H7 (cell line): ENCODE results near the gene XPNPEP3. TPM values are rescaled to one million over a fixed set of nuclear protein-coding genes. Genes with fewer than 3 reads are reported as not detected.
"Not testable (repeated sequence)": the region's sequence is repeated elsewhere in the genome, so short reads cannot be mapped to it uniquely, and the experiment has no call there.

Source experiments
- DNase-seq: peaks from one replicate; pipeline ENCODE4 v3.0.0; 2012
- H3K27me3 ChIP-seq: 2 replicates; pipeline ENCODE4 v1.6.0; 2011; ENCODE audit warnings: mild to moderate bottlenecking, low read length; ENCODE audit not compliant: control insufficient read depth, insufficient read depth
- H3K36me3 ChIP-seq: replicated peaks from 2 replicates; pipeline ENCODE4 v1.5.1; 2011; ENCODE audit warnings: low read length; ENCODE audit not compliant: control insufficient read depth, insufficient read depth
- H3K4me3 ChIP-seq: 2 replicates; pipeline ENCODE4 v1.5.1; 2011; ENCODE audit warnings: low read depth, mild to moderate bottlenecking, control low read depth, low read length, moderate library complexity; ENCODE audit not compliant: insufficient read depth
- total RNA-seq: library from RNA; depleted of rRNA; stranded (reverse); fragments of >200 nt; shearing (Covaris generic); gene quantifications from 2 replicates; pipeline ENCODE4 v1.2.3, GENCODE V29; 2014

Gene XPNPEP3
- total RNA-seq, 1 experiment from 2014 or later: 10.1 TPM

DNA sequence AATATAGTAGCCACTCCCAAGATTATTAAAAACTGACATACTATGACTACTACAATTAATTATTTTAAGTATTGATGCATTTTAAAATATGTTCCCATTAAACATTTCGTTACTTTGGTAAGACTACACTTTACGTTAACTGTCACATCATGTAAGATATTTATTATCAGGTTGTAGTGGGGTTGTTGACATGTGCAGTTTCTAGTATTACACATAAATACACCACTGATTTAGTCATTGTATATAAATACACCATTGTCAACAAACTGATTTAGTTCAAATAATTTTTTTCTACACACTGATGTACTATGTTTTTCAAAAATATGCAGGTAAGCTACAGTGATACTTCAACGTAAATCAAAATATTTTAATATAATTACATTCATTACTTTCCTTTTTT is 12.0 kb upstream of the XPNPEP3 start:
- DNase-seq: no peak
- Histone ChIP-seq H3K4me3 (no peak overlapping the region), H3K27me3 (no peaks in the 10 kb centered on the region), H3K36me3 (peaks cover 6% of the 10 kb centered on the region)

DNA sequence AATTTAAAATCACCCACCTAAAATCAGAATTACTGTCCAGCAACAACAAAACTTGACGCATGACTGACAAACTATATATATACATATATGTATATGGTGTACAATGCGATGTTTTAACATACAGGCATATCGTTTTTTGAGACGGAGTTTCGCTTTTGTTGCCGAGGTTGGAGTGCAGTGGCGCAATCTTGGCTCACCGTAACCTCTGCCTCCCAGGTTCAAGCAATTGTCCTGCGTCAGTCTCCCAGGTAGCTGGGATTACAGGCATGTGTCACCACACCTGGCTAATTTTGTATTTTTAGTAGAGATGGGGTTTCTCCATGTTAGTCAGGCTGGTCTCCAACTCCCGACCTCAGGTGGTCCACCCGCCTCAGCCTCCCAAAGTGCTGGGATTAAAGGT is 11.1 kb upstream of the XPNPEP3 start:
- not testable (repeated sequence) for DNase-seq, H3K4me3 ChIP-seq, H3K27me3 ChIP-seq, H3K36me3 ChIP-seq

GRCh38 chr22:40853333-40853732 is 3.6 kb upstream of the XPNPEP3 start:
- DNase-seq: no peak
- H3K27me3 ChIP-seq: no peaks in the 10 kb centered on the region
- peaks cover 2% of the 10 kb centered on the region for H3K36me3 ChIP-seq
- H3K4me3 ChIP-seq: no peak overlapping the region

- peaks cover 1% of the 10 kb centered on the region; the same call in 1 of the 2 replicates for H3K36me3 ChIP-seq
Observed at GRCh38 chr22:40853961-40854360, 3.0 kb upstream of the XPNPEP3 start.

DNA sequence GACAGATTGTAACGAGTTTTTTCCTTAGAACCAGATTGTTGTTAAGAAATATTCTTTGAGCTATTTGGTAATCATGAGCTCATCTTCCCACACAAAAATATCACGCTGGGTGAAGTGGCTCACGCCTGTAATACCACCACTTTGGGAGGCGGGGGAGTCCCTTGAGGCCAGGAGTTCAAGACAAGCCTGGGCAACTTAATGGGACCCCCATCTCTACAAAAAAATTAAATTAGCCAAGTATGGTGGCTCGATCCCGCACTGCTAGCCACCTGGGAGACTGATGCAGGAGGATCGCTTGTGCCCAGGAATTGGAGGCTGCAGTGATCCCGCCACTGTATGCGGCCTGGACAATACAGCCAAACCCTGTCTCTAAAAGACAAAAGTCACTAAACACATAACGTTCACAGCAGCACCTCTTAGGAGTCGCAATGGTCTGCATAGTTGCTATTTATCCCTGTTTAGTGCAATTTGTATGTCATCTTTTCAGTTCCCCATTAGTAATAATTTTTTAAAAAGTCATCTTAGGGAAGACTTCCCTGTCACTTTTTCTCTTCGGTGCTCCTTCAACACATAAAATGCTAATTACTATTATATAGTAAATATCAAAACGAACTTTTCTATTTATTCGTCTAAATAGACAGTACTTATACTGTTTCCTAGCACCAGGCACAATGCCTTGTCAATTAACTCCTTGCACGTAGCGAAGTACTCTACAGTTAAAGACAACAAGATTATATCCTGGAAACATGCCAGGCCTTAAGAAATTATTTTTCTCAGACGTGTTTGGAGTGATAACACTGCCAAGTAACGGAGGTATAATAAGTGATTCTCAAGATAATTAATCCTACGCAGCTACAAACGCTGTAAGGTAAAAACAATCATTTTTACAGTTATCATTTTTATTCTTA is 1.6 kb upstream of the XPNPEP3 start:
- Histone ChIP-seq H3K4me3 (peak overlapping the region; percentile 89), H3K27me3 (no peaks in the 10 kb centered on the region), H3K36me3 (peaks cover 1% of the 10 kb centered on the region; the same call in 1 of the 2 replicates)
- no peak for DNase-seq

More at GRCh38 chr22:40853961-40854360, 3.0 kb upstream of the XPNPEP3 start:
- H3K4me3 ChIP-seq: no peak overlapping the region
- DNase-seq: no peak
- H3K27me3 ChIP-seq: no peaks in the 10 kb centered on the region

GRCh38 chr22:40855979-40856512 is 902 bp upstream of the XPNPEP3 start:
- Histone ChIP-seq H3K4me3 (peak overlapping the region; percentile 89), H3K36me3 (peaks cover 1% of the 10 kb centered on the region; the same call in 1 of the 2 replicates), H3K27me3 (no peaks in the 10 kb centered on the region)
- DNase-seq: peak; percentile 80

GRCh38 chr22:40857309-40857855 is 434 bp downstream of the XPNPEP3 start:
- no peak for DNase-seq
- Histone ChIP-seq H3K27me3 (no peaks in the 10 kb centered on the region), H3K4me3 (peak overlapping the region; percentile 89), H3K36me3 (peaks cover 1% of the 10 kb centered on the region; the same call in 1 of the 2 replicates)

DNA sequence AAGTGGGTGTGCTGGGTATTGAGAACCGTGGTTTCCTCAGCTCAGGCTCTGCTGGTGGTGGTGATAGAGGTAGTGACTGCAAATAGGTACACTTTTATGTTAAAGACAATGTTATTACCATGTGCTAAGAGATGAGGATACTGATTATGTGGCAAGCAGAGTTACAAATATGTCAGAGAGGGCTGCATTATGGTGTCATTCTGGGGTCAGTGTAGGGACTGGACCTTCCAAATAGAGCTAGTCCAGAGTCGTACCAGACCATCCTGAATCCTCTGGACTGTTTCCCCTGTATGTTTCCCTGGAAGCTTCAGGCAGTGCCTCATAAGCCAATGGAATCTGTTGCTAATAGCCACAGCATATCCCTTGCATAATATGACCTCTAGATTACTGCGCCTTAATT is 5.1 kb downstream of the XPNPEP3 start, which contains the start of gene DNAJB7:
Gene DNAJB7 (minus strand): TSS at position 101 of the 400 bp plus-strand sequence. CDS start 119 bp downstream, outside the sequence.
- DNase-seq: no peak
- no peaks in the 10 kb centered on the region for H3K27me3 ChIP-seq
- no peaks in the 10 kb centered on the region for H3K36me3 ChIP-seq
- no peak within 1 kb of the TSS for H3K4me3 ChIP-seq

DNA sequence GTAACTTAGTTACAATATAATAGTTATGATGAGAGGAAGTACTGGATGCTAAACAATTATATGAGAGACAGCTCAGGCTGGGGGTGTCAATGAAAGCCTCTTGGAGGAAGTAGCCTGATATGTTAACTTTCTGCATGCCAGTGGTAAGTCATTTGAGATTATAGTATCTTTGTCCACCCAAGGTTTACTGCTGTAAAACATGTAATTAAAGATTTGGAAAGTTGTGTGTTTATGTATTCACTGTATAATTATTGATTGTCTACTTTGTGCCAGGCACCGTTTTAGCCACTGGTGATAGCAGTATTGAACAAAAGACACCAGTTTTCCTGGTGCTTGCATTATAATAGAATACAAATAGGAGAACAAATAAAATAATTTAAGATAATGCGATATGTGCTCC is 5.6 kb downstream of the XPNPEP3 start:
- H3K36me3 ChIP-seq: no peaks in the 10 kb centered on the region
- no peaks in the 10 kb centered on the region for H3K27me3 ChIP-seq
- no peak for DNase-seq

GRCh38 chr22:40867109-40867508 is 10.2 kb downstream of the XPNPEP3 start:
- Histone ChIP-seq H3K4me3 (no peak overlapping the region), H3K27me3 (no peaks in the 10 kb centered on the region), H3K36me3 (peaks cover 6% of the 10 kb centered on the region)
- DNase-seq: no peak

More for the DNA sequence above, 5.6 kb downstream of the XPNPEP3 start:
- no peak overlapping the region for H3K4me3 ChIP-seq

- DNase-seq, H3K36me3 ChIP-seq, H3K4me3 ChIP-seq, H3K27me3 ChIP-seq: not testable (repeated sequence)
Observed at GRCh38 chr22:40868379-40868778, 11.4 kb downstream of the XPNPEP3 start.

DNA sequence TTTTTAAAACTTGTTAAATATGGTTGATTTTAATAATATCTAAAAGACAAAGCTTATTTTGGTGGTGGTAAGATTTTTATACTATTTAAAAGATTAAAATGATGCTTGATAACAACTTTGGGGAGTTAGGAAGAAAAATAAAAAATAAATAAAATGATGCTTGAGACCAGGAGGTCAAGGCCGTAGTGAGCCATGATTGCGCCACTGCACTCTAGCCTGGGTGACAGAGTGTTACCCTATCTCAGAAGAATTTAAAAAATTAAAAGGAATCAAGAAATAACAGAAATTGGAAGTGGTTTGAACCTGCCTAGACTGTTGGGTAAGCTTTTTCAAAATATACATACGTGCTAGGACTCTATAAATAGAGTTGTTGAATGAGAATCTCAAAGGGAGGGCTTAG is 17.1 kb downstream of the XPNPEP3 start:
- H3K36me3 ChIP-seq: peaks cover 5% of the 10 kb centered on the region
- DNase-seq: no peak

DNA sequence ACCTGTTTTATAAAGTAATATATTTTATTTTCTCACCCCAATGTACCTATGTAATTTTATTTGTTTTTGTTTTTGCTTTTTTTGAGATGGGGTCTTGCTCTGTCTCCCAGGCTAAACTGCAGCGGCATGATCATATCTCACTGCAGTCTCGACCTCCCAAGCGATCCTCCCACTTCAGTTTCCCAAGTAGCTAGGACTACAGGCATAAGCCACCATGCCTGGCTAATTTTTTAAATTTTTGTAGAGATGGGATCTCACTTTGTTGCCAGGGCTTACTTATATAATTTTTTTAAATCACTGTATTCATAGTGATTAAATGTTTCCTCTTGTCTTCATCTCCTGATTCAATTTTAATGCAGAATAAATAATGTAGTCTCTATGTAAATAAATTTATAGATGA is 18.2 kb downstream of the XPNPEP3 start:
- DNase-seq: no peak
- peaks cover 3% of the 10 kb centered on the region; the same call in 1 of the 2 replicates for H3K36me3 ChIP-seq
- H3K27me3 ChIP-seq: no peaks in the 10 kb centered on the region
- no peak overlapping the region for H3K4me3 ChIP-seq

More for the DNA sequence above, 17.1 kb downstream of the XPNPEP3 start:
- Histone ChIP-seq H3K4me3 (no peak overlapping the region), H3K27me3 (no peaks in the 10 kb centered on the region)

DNA sequence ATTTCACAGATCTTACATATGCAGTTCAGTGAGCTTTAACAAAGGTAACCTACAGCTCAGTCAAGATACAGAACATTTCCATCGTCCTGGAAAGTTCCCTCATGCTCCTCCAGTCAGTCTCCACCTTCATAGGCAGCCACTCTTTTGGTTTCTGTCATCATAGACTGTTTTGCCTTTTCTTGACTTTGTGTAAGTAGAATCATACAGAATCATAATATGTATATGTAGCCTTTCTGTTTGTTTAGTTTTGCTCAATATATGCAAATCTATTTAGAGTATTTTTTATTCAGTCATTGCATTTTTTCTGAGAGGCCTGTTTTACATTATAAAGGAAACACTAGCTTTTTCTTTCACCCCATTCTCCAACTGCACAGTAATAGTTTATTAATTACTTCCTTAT is 20.0 kb downstream of the XPNPEP3 start:
- DNase-seq: no peak
- Histone ChIP-seq H3K27me3 (no peaks in the 10 kb centered on the region), H3K4me3 (no peak overlapping the region), H3K36me3 (peaks cover 4% of the 10 kb centered on the region)

DNA sequence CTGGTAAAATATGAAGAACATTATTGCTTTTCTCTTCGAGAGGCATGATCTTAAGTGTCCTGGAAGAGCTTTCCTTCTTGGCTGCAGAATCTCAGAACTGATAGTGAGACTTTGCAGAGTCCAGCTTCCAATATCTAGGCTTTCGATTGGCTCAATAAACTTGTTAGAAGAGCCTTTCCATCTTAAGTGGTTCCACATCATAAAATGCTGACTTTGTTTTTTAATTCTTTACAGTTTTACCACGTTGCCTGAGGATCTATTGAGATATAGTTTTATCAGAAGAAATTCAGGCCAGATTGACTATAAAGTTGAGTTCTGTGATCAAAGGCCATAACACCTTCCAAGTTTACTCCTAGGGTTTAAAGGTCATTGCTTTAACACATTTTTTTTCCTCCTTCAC is 20.5 kb downstream of the XPNPEP3 start:
- no peak overlapping the region for H3K4me3 ChIP-seq
- no peak for DNase-seq
- H3K36me3 ChIP-seq: peaks cover 5% of the 10 kb centered on the region
- H3K27me3 ChIP-seq: no peaks in the 10 kb centered on the region
